Nucleus accumbens (tissue), 56 donors: ENCODE measurements around the gene ADAMTS7.
A peak's percentile ranks its signal among the peaks of the same experiment; 100 is the strongest.
"Not testable (repeated sequence)": the region's sequence is repeated elsewhere in the genome, so short reads cannot be mapped to it uniquely, and the experiment has no call there.

Experiments used
- DNase-seq, 56 donors: peaks; one replicate each; lab custom pipeline; 2025; lab: John Stamatoyannopoulos, UW

ADAMTS7 gene

GRCh38 chr15:78768096-78768495, 43.2 kb downstream of the ADAMTS7 start:
- DNase-seq: no peak

DNA sequence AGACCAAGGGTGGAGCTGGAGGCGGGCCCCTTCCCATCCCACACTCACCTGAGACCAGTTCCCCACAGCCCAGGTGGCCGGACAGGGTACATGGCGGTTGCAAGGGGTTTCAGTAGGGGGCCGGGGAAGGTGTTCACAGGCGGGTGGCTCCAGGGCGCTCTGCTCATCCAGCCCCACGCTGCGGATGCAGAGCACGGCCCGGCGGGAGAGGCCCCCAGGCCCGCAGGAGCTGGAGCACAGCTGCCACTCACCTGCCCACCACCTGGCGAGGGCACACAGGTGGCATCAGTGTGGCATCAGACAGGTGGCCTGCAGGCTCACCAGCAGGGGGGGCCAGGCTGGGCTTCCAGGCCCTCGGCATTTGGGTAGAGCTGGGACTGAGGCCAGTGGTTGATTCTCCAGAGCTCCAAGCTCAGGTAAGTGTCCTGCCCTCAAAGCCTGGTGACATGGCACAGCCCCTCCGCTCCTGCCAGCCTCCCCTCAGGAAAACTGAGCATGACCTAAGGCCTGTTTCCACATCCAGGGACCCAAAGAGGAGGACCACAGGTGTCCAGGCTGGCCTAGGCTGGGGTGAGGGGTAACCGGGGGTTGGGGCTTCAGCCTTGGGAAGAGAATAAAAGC, 43.8 kb downstream of the ADAMTS7 start:
- no peak for DNase-seq

- DNase-seq: not testable (repeated sequence)
Measured at GRCh38 chr15:78766641-78767071, 44.6 kb downstream of the ADAMTS7 start.

DNA sequence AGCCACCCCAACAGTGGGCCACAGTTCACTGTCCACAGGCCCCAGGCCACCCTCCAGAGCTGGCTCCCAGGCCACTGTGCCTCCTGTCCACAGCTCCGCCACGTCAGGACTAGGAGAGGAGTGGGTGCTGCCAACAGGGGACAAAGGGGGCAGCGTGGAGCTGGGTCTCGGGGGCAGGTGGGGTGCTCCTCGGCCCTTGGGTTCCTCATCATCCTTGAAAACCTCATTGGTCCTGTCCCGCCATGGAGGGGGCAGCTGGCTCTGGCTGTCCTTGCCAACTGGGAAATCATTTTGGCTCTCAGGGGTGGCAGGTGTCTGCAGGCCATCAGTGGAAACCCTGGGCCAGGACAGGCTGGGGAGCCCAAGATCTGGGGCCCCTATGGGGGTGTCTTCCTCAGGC, 45.2 kb downstream of the ADAMTS7 start:
- DNase-seq: no peak

DNA sequence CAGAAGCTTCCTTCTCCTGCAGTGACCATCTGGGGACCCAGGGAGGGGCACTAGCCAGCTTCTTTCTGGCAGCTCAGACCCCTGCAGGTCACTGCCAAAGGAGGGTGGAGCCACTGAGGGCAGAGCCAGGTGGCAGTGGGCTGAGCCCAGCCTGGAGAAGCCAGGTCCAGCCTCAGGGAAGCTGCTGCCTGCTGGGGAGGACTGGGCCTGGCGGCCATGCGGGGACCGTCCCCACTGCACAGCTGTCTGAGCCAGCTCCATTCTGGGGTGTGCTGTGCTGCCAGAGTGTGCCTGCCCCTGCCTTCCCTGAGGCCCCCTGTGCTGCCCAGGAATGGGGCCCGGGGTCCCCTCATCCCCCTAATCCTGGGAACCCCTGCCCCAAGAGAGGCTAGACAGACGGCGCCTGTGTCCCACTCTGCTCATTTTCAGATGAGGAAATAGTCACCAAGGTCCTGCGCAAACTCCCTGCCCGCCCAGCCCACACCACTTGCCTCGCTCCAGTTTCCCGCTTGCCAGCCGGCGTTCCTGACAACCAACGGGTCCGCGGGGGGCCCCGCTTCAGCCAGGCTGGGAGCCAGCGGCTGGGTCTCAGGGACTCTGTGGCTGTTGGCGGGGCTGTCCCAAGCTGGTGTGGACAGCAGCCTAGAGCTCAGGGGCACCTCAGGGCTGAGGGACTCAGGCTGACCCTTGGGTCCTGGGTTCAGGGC, 46.0 kb downstream of the ADAMTS7 start:
- peak in 1 of 56 donors; percentile 46 for DNase-seq

GRCh38 chr15:78764340-78765153, 46.7 kb downstream of the ADAMTS7 start:
- peak in 3 of 56 donors; percentile 13 to 26 (median 18) for DNase-seq

DNA sequence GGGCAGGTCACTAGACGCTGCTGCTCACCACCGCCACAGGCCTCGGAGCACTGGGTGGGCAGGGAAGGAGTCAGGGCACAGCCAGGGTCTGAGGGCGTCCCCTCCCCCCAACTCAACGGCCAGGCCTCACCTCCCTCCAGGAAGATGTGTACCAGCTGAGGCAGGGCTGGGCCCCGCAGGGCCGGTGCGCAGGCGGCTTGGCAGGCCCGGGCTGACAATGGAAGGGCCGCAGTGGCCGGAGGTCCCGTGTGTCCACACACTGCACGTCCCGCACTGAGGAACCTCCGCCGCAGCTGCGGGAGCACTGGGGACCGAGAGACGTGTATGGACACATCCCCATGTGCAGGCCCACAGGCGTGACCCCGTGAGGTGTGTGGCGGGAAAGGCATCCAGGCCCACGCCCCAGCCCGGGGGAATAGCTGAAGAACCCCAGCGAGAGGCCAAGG, 47.4 kb downstream of the ADAMTS7 start:
- no peak for DNase-seq

DNA sequence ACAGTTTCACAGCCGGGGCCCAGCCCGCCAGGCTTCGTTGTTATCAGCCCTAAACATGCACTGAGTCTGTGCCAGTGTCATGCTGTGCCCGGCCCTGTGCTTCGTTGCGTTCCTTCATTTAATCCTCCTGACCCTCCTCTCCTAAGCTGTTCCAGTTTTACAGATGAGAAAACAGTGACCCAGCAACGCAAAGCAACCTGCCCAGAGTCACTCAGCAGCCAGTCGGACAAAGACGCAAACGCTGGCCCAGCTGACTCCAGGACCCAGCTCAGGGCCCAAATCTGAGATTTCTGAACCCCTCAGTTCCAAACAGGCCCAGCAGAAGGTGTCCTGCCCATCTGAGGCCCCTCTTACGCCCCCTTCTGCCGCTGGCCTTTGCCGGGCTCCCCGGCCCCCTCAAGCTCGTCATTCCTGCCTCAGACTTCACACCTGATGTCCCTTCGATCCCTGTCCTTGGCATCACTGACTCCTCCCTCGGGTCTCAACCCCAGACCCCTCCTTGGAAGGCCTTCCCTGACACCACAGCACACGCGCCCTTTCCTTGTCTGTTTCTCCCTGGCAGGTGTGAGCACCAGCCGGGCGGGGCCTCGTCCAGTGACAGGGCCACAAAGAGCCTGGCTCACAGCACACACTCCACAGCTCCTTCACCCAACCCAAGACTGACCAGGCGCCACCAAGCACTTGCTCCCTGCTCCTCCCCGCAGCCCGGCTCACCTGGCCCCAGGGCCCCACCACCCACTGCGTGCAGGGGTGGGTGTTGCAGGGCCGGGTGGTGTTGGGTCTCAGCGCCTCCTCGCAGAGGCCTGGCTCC, 48.1 kb downstream of the ADAMTS7 start:
- no peak for DNase-seq

- not testable (repeated sequence) for DNase-seq
Measured at GRCh38 chr15:78762386-78762961, 48.8 kb downstream of the ADAMTS7 start.

GRCh38 chr15:78761891-78762385, 49.3 kb downstream of the ADAMTS7 start:
- no peak for DNase-seq

DNA sequence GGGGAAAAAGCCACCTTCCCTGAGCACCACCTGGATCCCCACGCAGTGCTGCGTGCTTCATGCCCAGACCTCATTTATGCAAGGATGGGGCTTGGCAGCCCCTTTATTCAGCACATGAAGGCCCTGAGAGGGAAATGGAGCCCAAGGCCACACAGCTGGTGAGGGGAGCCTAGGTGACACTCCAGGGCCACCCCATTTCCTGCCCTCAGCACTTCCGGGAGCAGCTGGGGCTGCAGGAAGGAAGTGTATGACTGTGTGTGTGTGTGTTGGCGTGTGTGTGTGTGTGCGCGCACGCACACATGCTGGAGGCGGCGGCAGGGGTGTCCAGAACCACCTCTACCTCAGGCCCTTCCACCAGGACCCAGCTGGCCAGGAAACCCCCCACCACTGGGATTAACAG, 49.8 kb downstream of the ADAMTS7 start:
- not testable (repeated sequence) for DNase-seq

DNA sequence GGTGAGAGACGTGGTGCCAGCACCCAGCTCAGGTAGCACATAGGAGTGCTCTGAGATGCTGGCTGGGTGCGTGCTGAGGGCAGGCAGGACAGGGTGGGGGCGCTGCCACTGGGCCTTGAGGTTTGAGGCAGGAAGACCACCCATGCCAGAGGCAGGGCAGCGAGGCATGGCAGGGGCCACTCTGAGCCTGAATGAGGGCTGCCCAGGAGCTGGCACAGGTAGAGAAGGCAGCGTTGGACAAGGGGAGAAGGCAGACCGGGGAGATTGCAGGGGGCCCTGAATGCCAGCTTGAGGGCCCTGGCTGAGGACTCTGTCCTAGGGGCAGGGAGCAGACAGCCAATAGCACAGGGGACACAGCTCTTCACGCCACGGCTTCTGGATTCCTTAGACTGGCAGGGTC, 50.2 kb downstream of the ADAMTS7 start:
- DNase-seq: no peak

GRCh38 chr15:78760091-78760882, 51.0 kb downstream of the ADAMTS7 start:
- peak in 44 of 56 donors; percentile 7 to 75 (median 38) for DNase-seq

GRCh38 chr15:78759361-78759998, 51.8 kb downstream of the ADAMTS7 start:
- DNase-seq: not testable (repeated sequence)

- not testable (repeated sequence) for DNase-seq
Measured at GRCh38 chr15:78758486-78759200, 52.6 kb downstream of the ADAMTS7 start.

DNA sequence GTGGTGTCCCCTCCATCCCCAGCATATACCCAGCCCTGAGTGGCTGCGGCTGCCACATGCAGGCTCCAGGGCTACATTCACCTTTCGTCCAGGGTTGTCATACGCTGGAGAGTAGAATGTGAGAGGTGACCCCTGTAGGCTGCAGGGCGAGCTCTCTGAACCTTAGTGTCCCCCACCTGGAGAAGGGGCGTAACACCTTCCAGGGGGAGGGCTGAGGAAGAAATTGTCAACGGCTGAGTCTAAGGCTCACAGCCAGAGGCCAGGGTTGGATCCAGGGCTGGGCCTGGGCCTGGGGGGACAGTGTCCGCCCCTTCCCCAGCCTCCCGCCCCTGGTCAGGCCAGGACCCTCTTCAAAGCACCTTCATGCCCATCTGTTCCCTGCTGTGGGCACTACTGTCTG, 53.2 kb downstream of the ADAMTS7 start:
- DNase-seq: not testable (repeated sequence)

GRCh38 chr15:78757636-78757905, 53.7 kb downstream of the ADAMTS7 start:
- DNase-seq: no peak
